Omental fat pad (tissue), 4 donors: ENCODE results near the gene PPIA. TPM values are rescaled to one million over a fixed set of nuclear protein-coding genes. Genes with fewer than 3 reads are reported as not detected.

Source experiments
- ATAC-seq: fragments of 150-250 bp; one replicate; pipeline ENCODE4 v1.9.1; 2016; ENCODE audit warnings: mild to moderate bottlenecking, moderate library complexity; ENCODE audit not compliant: low FRiP score
- DNase-seq: peaks from one replicate; pipeline ENCODE4 v3.0.0-alpha.2; 2019; ENCODE audit warnings: low spot score
- CTCF ChIP-seq, 3 donors: fragments of 450-650 bp; IDR thresholded peaks; one replicate each; pipeline ENCODE4 v1.5.1; 2016 to 2017; ENCODE audit warnings: antibody characterized with exemption in 3 of 3, mild to moderate bottlenecking in 3 of 3, moderate library complexity in 2 of 3
- total RNA-seq, 4 donors: library from RNA; depleted of rRNA; stranded (reverse); fragments of >200 nt; gene quantifications; one replicate each; pipeline ENCODE4 v1.1.0, GENCODE V29; 2016

PPIA gene
- total RNA-seq, 4 donors from 2014 or later: 1,060 to 1,801 (median 1,521) TPM

DNA sequence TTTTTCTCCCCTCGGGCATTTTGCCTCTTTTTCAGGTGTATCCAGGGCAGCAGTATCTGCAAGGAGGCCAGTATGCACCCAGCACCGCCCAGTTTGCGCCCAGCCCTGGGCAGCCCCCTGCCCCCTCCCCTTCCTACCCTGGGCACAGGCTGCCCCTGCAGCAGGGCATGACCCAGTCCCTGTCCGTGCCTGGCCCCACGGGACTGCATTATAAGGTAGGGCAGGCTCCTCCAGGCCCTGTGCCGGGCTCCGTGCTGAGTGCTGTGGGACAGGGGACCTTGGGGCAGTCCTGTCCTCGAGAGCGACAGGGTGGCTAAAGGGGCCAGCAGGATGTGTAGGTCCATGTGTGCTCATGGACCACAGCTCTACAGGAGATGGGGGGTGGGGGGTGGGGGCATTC lies 37.2 kb upstream of the PPIA start:
- no peak for ATAC-seq
- DNase-seq: no peak
- TF ChIP-seq CTCF (IDR thresholded peaks at IDR 0.05): no peak

GRCh38 chr7:44760034-44760580 lies 36.4 kb upstream of the PPIA start:
- TF ChIP-seq CTCF (IDR thresholded peaks at IDR 0.05): no peak
- ATAC-seq (no peak), DNase-seq (no peak)

GRCh38 chr7:44761207-44762161 lies 35.0 kb upstream of the PPIA start:
- no peak for TF ChIP-seq CTCF (IDR thresholded peaks at IDR 0.05)
- ATAC-seq (peak; percentile 60), DNase-seq (no peak)

DNA sequence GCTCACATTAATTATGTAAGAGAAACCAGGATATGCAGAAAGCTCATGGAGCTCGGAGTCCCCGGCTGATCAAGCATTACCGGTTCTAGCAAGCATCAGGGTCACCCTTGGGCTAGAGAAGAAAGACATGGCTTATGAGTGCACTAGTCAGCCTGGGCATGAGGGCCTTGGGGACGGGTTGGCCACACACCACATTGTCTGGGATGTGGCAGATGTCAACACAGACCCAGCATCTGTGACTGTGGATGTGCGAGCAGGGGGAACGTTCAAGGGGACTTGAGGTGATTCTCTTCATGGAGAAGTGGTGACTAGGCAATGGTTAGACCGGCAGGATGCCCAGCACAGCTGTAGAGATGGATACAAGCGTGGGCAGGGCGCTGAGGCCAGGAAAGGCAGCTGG lies 34.2 kb upstream of the PPIA start:
- no peak for TF ChIP-seq CTCF (IDR thresholded peaks at IDR 0.05)
- DNase-seq (no peak), ATAC-seq (no peak)

- ATAC-seq: no peak
- no peak for TF ChIP-seq CTCF (IDR thresholded peaks at IDR 0.05)
- DNase-seq: no peak
Measured at GRCh38 chr7:44762726-44763522, 33.6 kb upstream of the PPIA start.

DNA sequence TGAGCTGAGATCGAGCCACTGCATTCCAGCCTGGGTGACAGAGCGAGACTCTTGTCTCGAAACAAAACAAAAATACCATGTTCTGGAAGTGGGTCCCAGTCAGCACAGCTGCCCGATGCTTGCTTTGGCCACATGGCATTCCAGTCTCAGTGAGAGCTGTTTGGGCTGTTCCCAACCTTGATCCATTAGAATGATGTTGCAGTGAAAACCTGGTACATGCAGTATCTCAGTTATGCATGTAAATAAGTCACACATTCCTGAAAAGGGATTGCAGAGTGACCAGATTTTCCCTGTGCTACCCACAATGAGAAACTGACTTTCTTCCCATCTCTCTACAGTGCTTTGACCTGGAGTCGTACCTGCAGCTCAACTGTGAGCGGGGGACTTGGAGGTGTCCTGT lies 32.4 kb upstream of the PPIA start:
- no peak for TF ChIP-seq CTCF (IDR thresholded peaks at IDR 0.05)
- DNase-seq: no peak
- ATAC-seq: no peak
